Activated T-helper 9 cell treated with anti-CD3 and anti-CD28 coated beads, Interleukin-2, amount 50 U/mL, for 16 hours (primary cell): ENCODE results near the gene PDGFA.

Experiments
- DNase-seq: peaks from one replicate; pipeline ENCODE4 v3.0.0-alpha.2; 2020; ENCODE audit warnings: low read depth

Gene PDGFA

GRCh38 chr7:460374-461116, 59.1 kb downstream of the PDGFA start:
- DNase-seq: no peak

- DNase-seq: no peak
These were observed 59.9 kb downstream of the PDGFA start for GRCh38 chr7:459584-460373.

- DNase-seq: no peak
These were observed 61.0 kb downstream of the PDGFA start for GRCh38 chr7:458511-459245.

- no peak for DNase-seq
These were observed 61.7 kb downstream of the PDGFA start for GRCh38 chr7:457814-458510.

GRCh38 chr7:455110-455928, 64.3 kb downstream of the PDGFA start:
- no peak for DNase-seq

- no peak for DNase-seq
These were observed 65.1 kb downstream of the PDGFA start for GRCh38 chr7:454356-455109.

- DNase-seq: no peak
These were observed 65.9 kb downstream of the PDGFA start for GRCh38 chr7:453597-454306.

- no peak for DNase-seq
These were observed 66.7 kb downstream of the PDGFA start for GRCh38 chr7:452791-453455.

GRCh38 chr7:452226-452751, 67.4 kb downstream of the PDGFA start:
- no peak for DNase-seq

- no peak for DNase-seq
These were observed 68.1 kb downstream of the PDGFA start for GRCh38 chr7:451255-452225.

- DNase-seq: no peak
These were observed 68.9 kb downstream of the PDGFA start for GRCh38 chr7:450741-451140.

- DNase-seq: no peak
These were observed 69.6 kb downstream of the PDGFA start for GRCh38 chr7:450036-450435.

- DNase-seq: no peak
These were observed 70.2 kb downstream of the PDGFA start for GRCh38 chr7:449324-450019.

- DNase-seq: no peak
These were observed 72.1 kb downstream of the PDGFA start for GRCh38 chr7:447523-447922.
